Inferior parietal cortex (tissue), 1 donor: ENCODE results near the gene TBX5.

Experiments used
- DNase-seq: peaks from one replicate; pipeline ENCODE4 v3.0.0-alpha.2; 2016; ENCODE audit errors: extremely low spot score

The TBX5 gene

GRCh38 chr12:114406316-114406983 lies 506 bp upstream of the TBX5 start:
- no peak for DNase-seq

GRCh38 chr12:114404926-114405518 lies 922 bp downstream of the TBX5 start:
- DNase-seq, result no peak

GRCh38 chr12:114404083-114404925 lies 1.6 kb downstream of the TBX5 start:
- DNase-seq, result no peak

GRCh38 chr12:114403690-114404066 lies 2.3 kb downstream of the TBX5 start:
- DNase-seq, result no peak

- DNase-seq, result no peak
Observed at GRCh38 chr12:114403011-114403689, 2.8 kb downstream of the TBX5 start.

GRCh38 chr12:114402084-114402717 lies 3.7 kb downstream of the TBX5 start:
- no peak for DNase-seq

GRCh38 chr12:114401328-114402083 lies 4.4 kb downstream of the TBX5 start:
- no peak for DNase-seq

GRCh38 chr12:114400925-114401324 lies 5.0 kb downstream of the TBX5 start:
- no peak for DNase-seq

- DNase-seq, result no peak
Observed at GRCh38 chr12:114400361-114400811, 5.6 kb downstream of the TBX5 start.

GRCh38 chr12:114399664-114400211 lies 6.2 kb downstream of the TBX5 start:
- DNase-seq, result no peak

GRCh38 chr12:114397978-114398881 lies 7.7 kb downstream of the TBX5 start:
- no peak for DNase-seq

GRCh38 chr12:114396869-114397719 lies 8.8 kb downstream of the TBX5 start:
- no peak for DNase-seq

GRCh38 chr12:114396153-114396868 lies 9.6 kb downstream of the TBX5 start:
- no peak for DNase-seq

GRCh38 chr12:114395755-114396152 lies 10.2 kb downstream of the TBX5 start:
- DNase-seq, result no peak

- DNase-seq, result no peak
Observed at GRCh38 chr12:114395233-114395632, 10.7 kb downstream of the TBX5 start.

- no peak for DNase-seq
Observed at GRCh38 chr12:114393569-114393968, 12.4 kb downstream of the TBX5 start.

- no peak for DNase-seq
Observed at GRCh38 chr12:114392909-114393308, 13.0 kb downstream of the TBX5 start.

GRCh38 chr12:114391088-114391487 lies 14.9 kb downstream of the TBX5 start:
- DNase-seq, result no peak
